Calu3 (cell line): ENCODE results near the gene MREG. TPM values are rescaled to one million over a fixed set of nuclear protein-coding genes. Genes with fewer than 3 reads are reported as not detected.

ENCODE experiments used
- BruUV-seq: library from RNA; stranded (reverse); fragments of 400-500 nt; replicated peaks from 2 replicates; lab custom pipeline; 2021; lab: Mats Ljungman, UMichigan
- CTCF ChIA-PET: fragments of 300-600 bp; sonication (Branson Sonifier 250); formaldehyde crosslinking; loops from one replicate; lab custom pipeline; 2022; ENCODE audit warnings: antibody characterized with exemption; lab: Charles Lee
- DNase-seq: peaks from one replicate; pipeline ENCODE4 v3.0.0; 2022
- H3K27ac Mint-ChIP-seq: one replicate; pipeline ENCODE4 v1.8.0; 2022; ENCODE audit warnings: mixed read lengths; ENCODE audit not compliant: unreplicated experiment
- H3K27me3 Mint-ChIP-seq: one replicate; pipeline ENCODE4 v1.8.0; 2022; ENCODE audit warnings: mixed read lengths; ENCODE audit not compliant: unreplicated experiment
- H3K36me3 Mint-ChIP-seq: one replicate; pipeline ENCODE4 v1.8.0; 2022; ENCODE audit warnings: mild to moderate bottlenecking, moderate library complexity, mixed read lengths; ENCODE audit not compliant: insufficient read depth, unreplicated experiment
- H3K4me1 Mint-ChIP-seq: one replicate; pipeline ENCODE4 v1.8.0; 2022; ENCODE audit warnings: mild to moderate bottlenecking, low read depth, mixed read lengths; ENCODE audit not compliant: unreplicated experiment
- H3K4me3 Mint-ChIP-seq: one replicate; pipeline ENCODE4 v1.8.0; 2022; ENCODE audit warnings: mild to moderate bottlenecking, low read depth, moderate library complexity, mixed read lengths; ENCODE audit not compliant: unreplicated experiment
- H3K9me3 Mint-ChIP-seq: one replicate; pipeline ENCODE4 v1.8.0; 2022; ENCODE audit warnings: low read depth, mixed read lengths; ENCODE audit not compliant: unreplicated experiment
- CTCF ChIP-seq: fragments of 200-600 bp; IDR thresholded peaks from one replicate; pipeline ENCODE4 v1.8.0; 2022; ENCODE audit warnings: antibody characterized with exemption; ENCODE audit not compliant: unreplicated experiment
- intact Hi-C: fragments of 100-400 bp; cut with micrococcal nuclease; formaldehyde crosslinking; loops from one replicate; pipeline ENCODE4 v1.10.0; 2022; ENCODE audit not compliant: unreplicated experiment
- total RNA-seq: library from RNA; stranded (reverse); gene quantifications from 2 replicates; pipeline ENCODE4 v1.2.3, GENCODE V29; 2022

Gene MREG
- total RNA-seq, 1 experiment from 2014 or later: 29.7 TPM

- intact Hi-C loops: no loop called here
- Mint-ChIP-seq H3K27me3 (no peaks in the 10 kb centered on the region), H3K9me3 (no peaks in the 10 kb centered on the region), H3K4me3 (no peak overlapping the region), H3K36me3 (peaks cover 32% of the 10 kb centered on the region), H3K4me1 (no peaks in the 10 kb centered on the region), H3K27ac (no peak overlapping the region)
- DNase-seq: no peak
- CTCF ChIA-PET: no interaction called here
- no TSS peak for BruUV-seq
- no peak for TF ChIP-seq CTCF
These were observed 34.0 kb upstream of the MREG start for GRCh38 chr2:216047397-216047796.

- Mint-ChIP-seq H3K4me1 (no peaks in the 10 kb centered on the region), H3K27ac (no peak overlapping the region), H3K27me3 (no peaks in the 10 kb centered on the region), H3K36me3 (peaks cover 27% of the 10 kb centered on the region), H3K9me3 (no peaks in the 10 kb centered on the region), H3K4me3 (no peak overlapping the region)
- intact Hi-C loops: no loop called here
- DNase-seq: no peak
- TF ChIP-seq CTCF: no peak
- CTCF ChIA-PET: interaction anchor here (1.2 kb wide), 1 partner anchor 13 kb away, joined by 3 read pairs; no protein-coding TSS in a partner anchor
- BruUV-seq: no TSS peak
These were observed 31.6 kb upstream of the MREG start for GRCh38 chr2:216044883-216045486.

GRCh38 chr2:216043949-216044348 lies 30.6 kb upstream of the MREG start:
- H3K27ac Mint-ChIP-seq: no peak overlapping the region
- TF ChIP-seq CTCF: no peak
- H3K4me3 Mint-ChIP-seq: no peak overlapping the region
- intact Hi-C loops: no loop called here
- no peaks in the 10 kb centered on the region for H3K27me3 Mint-ChIP-seq
- CTCF ChIA-PET: interaction anchor here (1.2 kb wide), 1 partner anchor 14 kb away, joined by 3 read pairs; no protein-coding TSS in a partner anchor
- H3K9me3 Mint-ChIP-seq: no peaks in the 10 kb centered on the region
- DNase-seq: no peak
- peaks cover 29% of the 10 kb centered on the region for H3K36me3 Mint-ChIP-seq
- no TSS peak for BruUV-seq
- H3K4me1 Mint-ChIP-seq: no peaks in the 10 kb centered on the region

GRCh38 chr2:216041438-216041837 lies 28.1 kb upstream of the MREG start:
- H3K27ac Mint-ChIP-seq: no peak overlapping the region
- intact Hi-C loops: no loop called here
- no peaks in the 10 kb centered on the region for H3K4me1 Mint-ChIP-seq
- H3K4me3 Mint-ChIP-seq: no peak overlapping the region
- no peak for DNase-seq
- no TSS peak for BruUV-seq
- H3K9me3 Mint-ChIP-seq: no peaks in the 10 kb centered on the region
- no peaks in the 10 kb centered on the region for H3K27me3 Mint-ChIP-seq
- peaks cover 23% of the 10 kb centered on the region for H3K36me3 Mint-ChIP-seq
- CTCF ChIA-PET: no interaction called here
- no peak for TF ChIP-seq CTCF
